Measurements from ENCODE around the gene FMN1.

Gene FMN1

DNA sequence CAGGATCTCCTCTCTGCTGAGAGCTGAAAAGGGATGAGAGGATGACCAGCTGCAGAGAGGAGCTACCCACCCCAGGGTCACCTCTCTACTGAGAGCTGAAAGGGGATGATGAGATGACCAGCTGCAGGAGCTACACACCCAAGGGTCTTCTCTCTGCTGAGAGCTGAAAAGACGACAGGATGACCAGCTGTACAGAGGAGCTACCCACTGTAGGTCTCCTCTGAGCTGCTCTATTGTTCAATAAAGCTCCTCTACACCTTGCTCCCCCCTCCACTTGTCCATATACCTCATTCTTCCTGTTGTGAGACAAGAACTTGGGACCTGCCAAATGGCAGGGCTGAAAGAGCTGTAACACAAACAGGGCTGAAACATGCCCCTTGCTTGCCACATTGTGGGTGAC is 149.9 kb downstream of the FMN1 start:
- DNase-seq, result no peak

DNA sequence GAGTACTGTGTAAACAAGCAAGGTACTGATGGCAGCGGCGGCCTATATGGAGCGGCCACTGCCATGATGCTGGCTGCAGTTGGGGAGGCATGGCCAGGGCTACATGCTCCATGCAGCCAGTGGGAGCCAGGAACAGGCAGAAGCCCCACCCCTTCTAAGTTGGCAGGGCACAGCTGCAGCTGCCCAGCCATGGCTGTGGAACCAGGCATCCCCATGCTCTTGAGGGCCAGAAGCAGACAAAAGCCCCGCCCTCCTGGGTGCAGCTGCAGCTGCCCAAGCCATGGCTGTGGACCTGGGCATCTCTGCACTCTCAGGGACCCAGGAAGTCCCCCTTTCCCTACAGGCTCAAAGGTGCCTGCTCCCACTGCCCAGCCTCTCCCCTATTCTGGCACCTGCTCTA is 150.9 kb downstream of the FMN1 start:
- DNase-seq, result no peak

DNA sequence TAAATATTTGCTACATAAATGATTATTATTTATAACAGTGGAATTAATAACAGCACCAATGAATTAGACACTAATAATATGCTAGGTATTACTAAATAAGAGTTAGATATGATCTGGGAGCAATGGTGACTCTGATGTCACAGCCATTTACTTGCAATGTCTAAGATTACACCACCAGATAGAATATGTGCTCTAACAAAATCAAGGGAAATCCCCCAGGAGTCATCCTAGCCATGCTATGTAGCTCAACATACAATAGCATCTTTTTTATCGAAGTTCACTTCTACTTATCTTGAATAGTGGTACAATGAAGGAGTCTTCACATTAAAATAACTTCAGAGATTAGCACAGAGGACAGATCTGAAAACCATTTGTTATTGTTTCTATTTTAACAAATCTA is 154.0 kb downstream of the FMN1 start:
- DNase-seq, result no peak

DNA sequence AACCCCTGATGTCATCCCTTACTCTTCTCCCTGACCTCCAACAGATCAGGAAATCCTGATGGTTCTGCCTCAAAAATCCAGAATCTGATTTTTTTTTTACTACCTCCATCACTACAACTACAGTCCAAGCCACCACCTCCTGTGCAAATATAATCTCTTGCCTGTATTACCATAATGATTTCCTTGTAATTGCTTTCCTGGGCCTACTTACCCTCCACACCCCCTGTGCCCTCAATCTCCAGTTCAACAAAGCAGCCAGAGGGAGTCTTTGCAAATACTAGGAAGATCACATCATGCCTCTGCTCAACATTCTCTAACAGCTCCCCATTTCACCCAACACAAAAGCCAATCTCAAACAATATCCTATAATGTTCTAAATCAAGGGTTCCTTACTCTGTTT is 159.9 kb downstream of the FMN1 start:
- no peak for DNase-seq

GRCh38 chr15:33032053-33032452 is 162.5 kb downstream of the FMN1 start:
- no peak for DNase-seq

GRCh38 chr15:33031324-33031821 is 163.1 kb downstream of the FMN1 start:
- DNase-seq, result no peak

GRCh38 chr15:33030315-33030714 is 164.2 kb downstream of the FMN1 start:
- DNase-seq, result no peak

GRCh38 chr15:33029109-33029652 is 165.3 kb downstream of the FMN1 start:
- no peak for DNase-seq

DNA sequence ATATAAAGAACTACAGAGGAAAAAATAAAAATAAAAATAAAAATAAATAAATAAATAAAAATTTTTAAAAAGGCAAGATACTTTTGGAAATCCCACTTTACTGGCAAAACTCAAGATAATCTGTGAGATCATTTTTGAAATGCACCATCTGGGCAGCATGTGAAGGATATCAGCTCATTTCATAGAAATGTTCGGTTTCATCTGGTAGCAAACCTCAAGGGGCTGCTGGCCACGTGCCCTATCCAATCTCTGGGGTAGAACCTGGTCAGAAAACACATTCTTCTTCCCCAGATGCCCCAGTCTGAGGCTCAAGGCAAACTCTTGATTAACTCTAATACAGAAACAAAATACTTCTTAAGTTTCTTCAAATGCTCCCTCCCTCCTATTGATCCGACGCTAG is 166.0 kb downstream of the FMN1 start:
- no peak for DNase-seq

DNA sequence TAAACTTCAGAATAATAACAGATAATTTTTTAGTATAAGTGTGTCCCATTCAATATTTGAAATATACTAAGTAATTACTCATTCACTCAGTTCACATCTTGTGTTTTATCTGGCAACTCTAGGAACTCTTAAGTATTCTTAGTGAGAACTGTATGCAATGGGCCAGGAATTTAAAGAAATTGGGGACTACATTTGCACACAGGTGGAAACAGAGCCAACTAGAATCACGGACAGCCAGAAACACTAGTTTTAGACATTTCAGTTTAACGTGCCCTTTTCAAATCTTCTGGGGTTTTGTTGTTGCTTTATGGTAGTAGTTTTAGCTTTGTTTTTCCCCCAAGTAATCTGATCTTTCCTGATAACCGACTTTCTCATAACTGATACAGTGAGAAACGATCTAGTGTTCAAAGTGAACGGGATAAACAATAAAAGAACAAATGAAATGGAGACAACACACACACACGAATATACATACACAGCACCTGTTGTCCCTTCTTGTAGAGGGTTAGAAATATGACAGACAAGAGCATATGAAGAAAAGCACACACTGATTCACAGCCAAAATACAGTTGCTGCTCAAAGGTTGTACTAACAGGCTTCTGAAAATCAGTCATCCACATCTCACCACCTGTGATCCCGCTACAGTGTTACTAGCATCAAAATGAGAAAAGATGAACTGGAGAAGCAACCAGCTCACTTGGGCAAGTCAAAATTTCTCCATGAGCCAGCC is 167.0 kb downstream of the FMN1 start:
- DNase-seq, result no peak

DNA sequence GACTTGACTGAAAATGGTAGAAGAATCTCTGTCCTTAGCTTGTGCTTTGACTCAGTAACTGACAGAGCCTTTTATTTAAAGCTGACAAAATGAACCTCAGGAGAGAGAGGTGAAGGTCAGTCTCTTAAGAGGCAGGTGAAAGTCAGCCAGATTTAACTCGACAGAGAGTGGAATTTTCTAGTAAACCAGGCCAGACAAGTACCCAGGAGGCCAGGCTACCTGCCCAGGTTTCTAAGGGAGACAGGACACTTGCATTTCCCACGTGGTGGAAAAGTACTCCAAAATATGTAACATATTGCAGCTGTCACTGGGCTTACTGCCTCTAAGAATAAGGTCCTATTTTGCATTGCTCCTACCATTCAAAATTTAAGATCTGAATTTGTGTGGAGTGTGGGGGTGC is 167.9 kb downstream of the FMN1 start:
- DNase-seq, result no peak

GRCh38 chr15:33022629-33023028 is 171.9 kb downstream of the FMN1 start:
- DNase-seq, result no peak

DNA sequence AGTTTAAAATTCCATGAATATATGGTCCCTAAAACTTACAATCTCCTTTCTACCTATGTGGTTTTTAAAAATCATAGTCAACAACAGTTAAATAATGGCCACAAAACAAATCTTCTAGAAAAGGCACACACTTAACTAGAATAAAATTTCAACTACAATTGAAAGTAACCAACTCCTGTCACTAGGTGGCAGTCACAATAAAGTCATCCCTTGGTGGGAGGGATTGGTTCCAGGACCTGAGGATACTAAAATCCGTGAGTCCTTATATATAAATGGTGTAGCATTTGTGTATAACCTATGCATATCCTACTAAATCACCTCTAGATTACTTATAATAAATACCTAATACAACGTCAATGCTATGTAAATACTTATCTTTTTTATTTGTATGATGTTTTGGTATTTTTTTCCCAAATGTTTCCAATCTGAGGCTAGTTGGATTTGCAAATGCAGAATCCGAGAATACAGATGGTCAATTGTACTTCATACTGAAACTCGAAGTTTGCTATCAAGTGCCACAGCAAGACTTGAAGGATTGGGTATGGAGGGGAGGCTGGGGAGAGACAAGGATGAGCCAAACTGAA is 172.6 kb downstream of the FMN1 start:
- no peak for DNase-seq

DNA sequence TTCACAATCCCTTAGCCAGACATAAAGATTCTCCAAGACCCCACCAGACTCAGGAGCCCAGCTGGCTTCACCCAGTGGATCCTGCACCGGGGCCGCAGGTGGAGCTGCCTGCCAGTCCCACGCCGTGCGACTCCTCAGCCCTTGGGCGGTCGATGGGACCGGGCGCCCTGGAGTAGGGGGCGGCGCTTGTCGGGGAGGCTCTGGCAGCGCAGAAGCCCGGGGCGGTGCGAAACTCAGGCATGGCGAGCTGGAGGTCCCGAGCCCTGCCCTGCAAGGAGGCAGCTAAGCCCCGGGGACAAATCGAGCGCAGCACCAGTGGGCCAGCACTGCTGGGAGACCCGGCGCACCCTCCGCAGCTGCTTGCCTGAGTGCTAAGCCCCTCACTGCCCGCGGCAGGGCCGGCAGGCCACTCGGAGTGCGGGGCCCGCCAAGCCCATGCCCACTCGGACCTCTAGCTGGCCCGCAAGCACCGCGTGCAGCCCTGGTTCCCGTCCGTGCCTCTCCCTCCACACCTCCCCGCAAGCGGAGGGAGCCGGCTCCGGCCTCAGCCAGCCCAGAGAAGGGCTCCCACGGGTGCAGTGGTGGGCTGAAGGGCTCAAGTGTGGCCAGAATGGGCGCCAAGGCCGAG is 175.0 kb downstream of the FMN1 start:
- DNase-seq, result no peak

DNA sequence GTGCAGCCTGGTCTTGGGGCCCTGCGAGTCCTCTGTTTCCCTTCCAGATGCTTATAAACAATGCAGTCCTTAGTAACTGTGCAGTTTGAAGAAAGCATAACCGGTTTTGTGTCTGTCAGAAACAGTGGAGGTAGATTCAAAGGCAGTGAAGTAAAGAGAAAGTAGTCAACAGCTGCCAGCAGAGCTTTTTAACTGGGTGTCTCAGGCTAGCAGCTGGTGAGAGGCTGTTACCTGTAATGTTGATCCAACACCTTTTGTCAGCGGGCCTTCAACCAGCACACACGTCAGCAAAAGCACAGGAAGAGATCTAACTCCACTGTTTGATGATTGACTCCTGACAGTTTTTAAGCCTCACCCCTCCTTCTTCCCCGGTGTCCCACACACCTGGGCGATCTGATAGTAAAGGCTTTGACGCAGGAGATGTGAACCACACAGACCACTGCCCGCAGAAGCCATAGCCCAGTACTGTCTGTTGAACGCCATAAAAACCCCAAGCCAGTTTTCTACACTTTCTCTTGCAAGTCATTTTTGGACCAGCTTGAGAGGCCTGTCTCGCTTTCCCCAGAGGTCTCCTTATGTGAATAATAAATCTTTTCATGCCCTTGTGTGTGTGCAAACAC is 178.0 kb downstream of the FMN1 start:
- DNase-seq, result no peak

- DNase-seq, result no peak
Measured at GRCh38 chr15:33014586-33014985, 179.9 kb downstream of the FMN1 start.

DNA sequence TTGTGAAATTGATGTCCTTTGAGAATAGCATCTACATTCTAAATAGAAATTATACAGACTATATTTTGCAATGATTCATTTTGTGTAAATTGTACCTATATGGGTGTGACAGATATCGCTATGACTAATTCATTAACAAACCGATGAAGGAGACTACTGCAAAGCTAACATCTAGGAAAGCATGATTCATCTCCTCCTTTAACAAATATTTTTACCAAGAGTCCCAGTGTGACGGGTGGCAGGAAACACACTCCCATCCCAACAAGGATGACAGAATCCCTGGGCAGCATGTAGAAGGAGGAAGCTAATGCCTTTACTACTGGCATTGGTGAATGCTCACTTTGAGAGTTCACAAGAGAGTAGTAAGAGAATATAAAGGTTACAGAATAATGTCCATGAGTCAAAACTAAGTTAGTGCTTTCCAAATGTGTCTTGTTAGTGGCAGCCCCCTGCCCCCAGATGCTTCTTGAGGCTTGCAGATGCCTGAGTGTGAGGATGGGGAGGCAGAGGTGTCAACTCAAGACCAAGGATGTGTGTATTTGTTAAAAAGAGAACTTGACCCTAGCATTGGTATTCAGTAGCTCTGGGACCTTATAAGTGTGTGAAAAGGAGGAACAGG is 180.6 kb downstream of the FMN1 start:
- DNase-seq, result no peak

DNA sequence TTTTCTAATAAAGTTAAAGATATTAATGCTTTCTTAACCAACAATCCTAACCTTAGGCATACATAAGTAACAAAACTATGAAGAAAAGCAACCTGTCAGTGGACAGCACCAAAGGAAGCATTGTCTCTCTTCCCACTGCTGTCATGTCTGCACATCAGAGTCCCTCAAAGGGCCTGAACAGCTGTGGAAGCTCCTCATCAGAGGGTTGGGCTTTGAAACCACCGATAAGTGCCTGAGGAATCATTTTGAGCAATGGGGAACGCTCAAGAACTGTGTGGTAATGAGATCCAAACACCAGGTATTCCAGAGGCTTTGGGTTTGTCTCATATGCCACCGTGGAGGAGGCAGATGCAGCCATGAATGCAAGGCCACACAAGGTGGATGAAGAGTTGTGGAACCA is 182.5 kb downstream of the FMN1 start:
- no peak for DNase-seq

- DNase-seq, result no peak
Measured at GRCh38 chr15:33009603-33010002, 184.9 kb downstream of the FMN1 start.

DNA sequence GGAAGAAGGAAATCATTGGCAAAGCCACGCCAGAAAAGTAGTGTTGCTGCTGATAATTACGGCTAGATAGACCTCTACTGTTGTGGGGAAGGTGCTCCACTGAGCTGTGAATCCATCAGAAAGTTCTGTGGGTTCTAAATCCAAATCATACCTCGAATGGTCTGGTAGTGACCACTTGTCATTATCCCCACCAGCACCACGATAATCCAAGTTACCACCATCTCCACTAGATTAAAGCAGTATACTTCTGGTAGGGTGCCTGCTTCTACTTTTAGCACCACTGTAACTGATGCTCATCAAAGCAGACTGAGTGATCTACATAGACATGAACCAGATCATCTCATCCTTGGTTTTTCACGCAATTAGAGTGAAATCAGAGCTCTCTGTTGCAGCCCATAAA is 185.5 kb downstream of the FMN1 start:
- no peak for DNase-seq

DNA sequence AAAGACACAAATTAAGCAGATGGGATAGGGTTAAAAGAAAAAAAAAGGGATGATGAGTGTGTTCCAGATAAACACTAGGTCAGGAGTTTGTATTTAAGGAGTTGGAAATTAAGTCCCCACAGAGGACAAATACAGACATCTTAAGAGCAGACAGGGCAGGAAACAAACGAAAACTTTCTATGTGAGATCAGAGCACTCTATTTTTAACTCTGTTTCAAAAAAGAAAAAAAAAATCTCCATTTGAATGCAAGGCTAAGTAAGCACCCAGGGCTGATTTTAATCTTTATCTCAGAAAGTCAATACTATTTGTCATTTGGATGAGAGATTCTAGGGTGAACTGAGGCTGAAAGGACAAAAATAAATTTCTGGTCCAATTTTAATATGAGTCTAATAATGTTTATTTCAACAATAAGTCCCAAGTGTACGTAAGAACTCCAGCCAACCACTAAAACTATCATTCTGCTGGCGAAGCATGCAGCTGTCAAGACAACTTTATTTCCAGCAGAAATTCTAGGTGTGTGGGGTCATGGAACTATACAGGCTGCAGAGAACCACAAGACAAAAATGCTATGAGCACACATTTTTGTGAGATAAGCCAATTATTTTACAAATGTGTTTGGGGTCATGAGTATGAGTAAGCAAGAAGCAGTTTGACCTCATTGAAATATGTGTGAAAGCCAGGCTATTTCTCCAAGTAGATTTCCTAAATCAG is 186.1 kb downstream of the FMN1 start:
- no peak for DNase-seq

- no peak for DNase-seq
Measured at GRCh38 chr15:33007303-33007855, 187.1 kb downstream of the FMN1 start.
